Cardiac muscle cell (in vitro differentiated cells and primary cell): ENCODE results near the gene HAGHL. TPM values are rescaled to one million over a fixed set of nuclear protein-coding genes. Genes with fewer than 3 reads are reported as not detected.

Source experiments
- DNase-seq, 2 donors: peaks; one replicate each; pipeline versions ENCODE4 v3.0.0 to v3.0.0-alpha.2; 2010 to 2017; ENCODE audit warnings: low read depth in 1 of 2, low spot score in 1 of 2
- H3K27ac ChIP-seq: fragments of 200-600 bp; sonication (generic); 2 replicates; pipeline ENCODE4 v1.5.1; 2016
- H3K27me3 ChIP-seq: fragments of 200-600 bp; sonication (generic); 2 replicates; pipeline ENCODE4 v1.6.0; 2016; ENCODE audit warnings: control low read depth
- H3K36me3 ChIP-seq: fragments of 200-600 bp; sonication (generic); 2 replicates; pipeline ENCODE4 v1.5.1; 2016; ENCODE audit warnings: control low read depth
- H3K4me1 ChIP-seq: fragments of 200-600 bp; sonication (generic); 2 replicates; pipeline ENCODE4 v1.8.1; 2017; ENCODE audit warnings: low read depth, mild to moderate bottlenecking, mixed run types
- H3K4me3 ChIP-seq: fragments of 200-600 bp; sonication (generic); 2 replicates; pipeline ENCODE4 v1.5.1; 2016; ENCODE audit warnings: mild to moderate bottlenecking
- H3K9me3 ChIP-seq: fragments of 200-600 bp; sonication (generic); 2 replicates; pipeline ENCODE4 v1.5.1; 2017; ENCODE audit warnings: low read depth, mild to moderate bottlenecking, control low read depth
- CTCF ChIP-seq: IDR thresholded peaks from 2 replicates; pipeline ENCODE4 v1.5.1; 2012; ENCODE audit warnings: low read depth, mild to moderate bottlenecking, low read length
- polyA plus RNA-seq: library from polyadenylated mRNA; unstranded; fragments of >200 nt; fragmentation: Nextera tagmentation; extraction: Ambion mirVana; gene quantifications from 2 replicates; pipeline ENCODE4 v1.2.1, GENCODE V29; 2016
- total RNA-seq: library from RNA; depleted of rRNA; stranded (reverse); fragments of >200 nt; gene quantifications from 2 replicates; pipeline ENCODE4 v1.2.3, GENCODE V29; 2016

HAGHL gene
- total and polyA plus RNA-seq, 2 experiments from 2014 or later = 27.7 to 47.5 TPM

- H3K4me3 ChIP-seq = no peak within 1 kb of the TSS
- peaks cover 10% of the 10 kb centered on the region for H3K4me1 ChIP-seq
- no peak within 1 kb of the TSS for H3K27ac ChIP-seq
- H3K9me3 ChIP-seq = no peaks in the 10 kb centered on the region
- DNase-seq = no peak
- no peaks in the 10 kb centered on the region for H3K36me3 ChIP-seq
- peaks cover 86% of the 10 kb centered on the region for H3K27me3 ChIP-seq
- no peak for TF ChIP-seq CTCF
Observed at GRCh38 chr16:705431-706188, 21.3 kb upstream of the HAGHL start, which contains the start of gene FBXL16. TSS of gene FBXL16 (minus strand) at chr16:705801. CDS start at chr16:697405, 8,396 bp downstream.

- TF ChIP-seq CTCF = no peak
- no peaks in the 10 kb centered on the region for H3K36me3 ChIP-seq
- H3K27ac ChIP-seq = no peak overlapping the region
- H3K27me3 ChIP-seq = peaks cover 78% of the 10 kb centered on the region
- H3K4me1 ChIP-seq = peaks cover 13% of the 10 kb centered on the region
- DNase-seq = no peak
- no peaks in the 10 kb centered on the region for H3K9me3 ChIP-seq
- no peak overlapping the region for H3K4me3 ChIP-seq
Observed at GRCh38 chr16:706189-707061, 20.5 kb upstream of the HAGHL start.

GRCh38 chr16:707062-707538 is 19.8 kb upstream of the HAGHL start:
- DNase-seq = no peak
- Histone ChIP-seq H3K4me1 (peaks cover 13% of the 10 kb centered on the region), H3K27me3 (peaks cover 72% of the 10 kb centered on the region), H3K9me3 (no peaks in the 10 kb centered on the region), H3K27ac (no peak overlapping the region), H3K36me3 (no peaks in the 10 kb centered on the region), H3K4me3 (no peak overlapping the region)
- TF ChIP-seq CTCF = no peak

GRCh38 chr16:708019-708418 is 18.9 kb upstream of the HAGHL start:
- no peak overlapping the region for H3K27ac ChIP-seq
- no peak overlapping the region for H3K4me3 ChIP-seq
- no peak for TF ChIP-seq CTCF
- DNase-seq = no peak
- H3K36me3 ChIP-seq = no peaks in the 10 kb centered on the region
- H3K27me3 ChIP-seq = peaks cover 62% of the 10 kb centered on the region
- H3K9me3 ChIP-seq = no peaks in the 10 kb centered on the region
- peaks cover 13% of the 10 kb centered on the region for H3K4me1 ChIP-seq

DNA sequence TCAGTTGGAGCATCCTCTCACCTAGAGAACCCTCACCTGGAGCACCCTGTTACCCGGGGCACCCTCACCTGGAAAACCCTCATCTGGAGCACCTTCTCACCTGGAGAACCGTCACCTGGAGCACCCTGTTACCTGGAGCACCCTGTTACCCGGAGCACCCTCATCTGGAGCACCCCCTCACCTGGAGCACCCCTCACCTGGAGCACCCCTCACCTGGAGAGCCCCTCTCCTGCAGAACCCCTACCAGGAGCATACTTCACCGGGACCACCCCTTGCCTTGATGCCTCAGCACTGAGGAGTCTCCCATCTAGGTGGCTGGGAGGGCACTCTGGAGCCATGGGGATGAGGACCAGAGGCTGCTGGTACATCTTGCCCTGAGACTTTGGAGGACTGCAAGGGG is 17.9 kb upstream of the HAGHL start:
- no peak for TF ChIP-seq CTCF
- peaks cover 53% of the 10 kb centered on the region for H3K27me3 ChIP-seq
- no peaks in the 10 kb centered on the region for H3K9me3 ChIP-seq
- peaks cover 13% of the 10 kb centered on the region for H3K4me1 ChIP-seq
- H3K36me3 ChIP-seq = no peaks in the 10 kb centered on the region
- H3K27ac ChIP-seq = no peak overlapping the region
- no peak overlapping the region for H3K4me3 ChIP-seq
- no peak for DNase-seq
